GM21737 (cell line): ENCODE data around the gene AIFM1.

Experiments
- ATAC-seq: cut with Tn5 transposase; IDR thresholded peaks from one replicate; pipeline ENCODE4 v1.9.1; 2021; ENCODE audit warnings: mild to moderate bottlenecking, moderate library complexity; ENCODE audit not compliant: unreplicated experiment

The AIFM1 gene

DNA sequence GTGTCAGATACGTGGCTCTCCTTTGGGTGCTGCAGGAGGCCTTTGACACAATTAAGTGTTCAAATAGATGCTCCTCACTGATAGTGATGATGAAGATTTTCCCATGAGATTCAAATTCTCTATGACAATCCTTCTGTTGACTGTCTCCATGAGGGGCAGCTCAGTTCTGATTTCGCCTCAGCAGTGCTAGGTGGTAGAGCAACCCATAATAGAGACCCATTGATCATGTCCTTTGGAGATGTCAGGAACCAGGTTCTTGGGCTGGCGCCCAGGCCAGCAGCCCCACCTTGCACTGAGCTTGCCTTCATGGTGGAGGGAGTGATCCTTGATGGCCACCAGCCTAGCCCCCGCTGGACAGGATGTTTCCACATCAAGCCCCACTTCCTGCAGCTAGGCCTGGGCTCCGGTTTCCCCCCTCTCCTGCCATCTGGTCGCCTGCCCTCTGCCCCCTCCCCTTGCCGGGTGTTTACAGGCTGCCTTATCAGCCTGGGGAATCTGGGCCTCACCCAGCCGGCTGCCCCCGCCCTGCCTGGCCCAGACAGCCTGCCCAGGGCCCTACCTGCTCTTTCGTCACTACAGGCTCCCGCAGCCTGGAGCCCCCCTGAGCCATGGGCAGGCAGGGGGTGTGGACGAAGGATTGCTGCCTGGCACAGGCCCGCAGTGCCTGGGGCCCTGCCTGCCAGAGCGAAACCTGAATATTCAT, 68.0 kb downstream of the AIFM1 start:
- ATAC-seq, result no peak

- ATAC-seq, result no peak
Observed at GRCh38 chrX:130095249-130096030, 70.2 kb downstream of the AIFM1 start.

GRCh38 chrX:130094696-130095095, 70.9 kb downstream of the AIFM1 start:
- no peak for ATAC-seq

DNA sequence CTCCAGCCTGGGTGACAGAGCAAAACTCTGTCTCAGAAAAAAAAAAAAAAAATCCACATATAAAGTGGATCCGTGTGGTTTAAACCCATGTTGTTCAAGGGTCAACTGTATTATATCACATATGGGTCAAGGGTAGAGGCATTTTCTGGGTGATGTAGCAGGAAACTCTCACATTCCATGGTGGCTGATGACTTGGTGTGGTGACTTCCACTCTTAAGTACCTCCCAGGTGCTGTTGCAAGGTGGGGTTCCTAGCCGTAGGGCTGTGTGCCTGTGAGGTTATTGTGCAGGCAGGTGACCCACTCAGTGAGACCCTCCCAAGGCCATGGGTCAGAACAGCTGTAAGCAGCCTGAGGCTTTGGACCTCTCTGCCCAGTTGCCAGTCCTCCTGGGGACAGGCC, 72.4 kb downstream of the AIFM1 start:
- no peak for ATAC-seq

DNA sequence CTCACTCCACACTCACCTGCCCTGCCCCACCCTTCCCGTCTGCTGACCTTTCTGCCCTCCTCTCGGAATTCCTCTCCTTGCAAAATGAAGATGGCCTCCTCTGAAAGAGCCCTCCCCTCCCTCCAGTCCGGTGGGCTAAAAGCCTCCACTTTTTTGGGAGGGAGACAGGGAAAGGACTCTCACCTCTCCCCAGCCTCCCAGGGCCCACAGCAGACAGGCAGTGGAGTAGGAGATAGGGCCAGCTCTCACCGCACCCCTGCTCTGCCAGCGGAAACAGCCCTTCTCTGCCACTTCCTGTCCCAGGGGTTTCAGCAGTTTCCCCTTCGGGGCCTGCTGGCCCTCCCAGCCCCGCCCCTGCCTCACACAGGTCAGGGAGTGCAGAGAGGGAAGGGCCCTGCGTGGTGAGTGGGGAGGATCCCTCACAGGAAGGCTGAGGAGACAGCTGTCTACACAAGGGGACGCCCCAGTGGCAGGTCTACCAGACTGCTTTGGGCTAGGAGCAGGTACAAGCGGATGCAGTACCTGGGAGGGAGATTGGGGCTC, 73.6 kb downstream of the AIFM1 start:
- ATAC-seq, result peak; percentile 98

DNA sequence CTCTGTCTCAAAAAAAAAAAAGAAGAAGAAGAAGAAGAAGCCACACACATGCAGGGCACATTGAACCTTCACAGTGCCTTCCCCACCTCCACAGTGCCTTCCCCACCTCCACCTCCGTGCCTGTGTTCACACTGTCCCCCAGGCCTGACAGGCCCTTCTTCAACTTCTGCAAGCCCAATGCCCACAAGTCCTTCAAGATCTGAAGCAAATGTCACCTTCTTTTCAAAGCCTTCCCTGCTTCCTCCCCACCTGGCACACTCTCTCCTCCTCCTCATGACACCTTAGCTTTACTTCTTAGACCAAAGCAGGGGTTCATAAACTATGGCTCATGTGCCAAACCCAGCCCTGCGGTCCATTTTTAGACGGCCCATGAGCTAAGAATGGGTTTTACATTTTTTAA, 75.3 kb downstream of the AIFM1 start:
- ATAC-seq, result no peak

DNA sequence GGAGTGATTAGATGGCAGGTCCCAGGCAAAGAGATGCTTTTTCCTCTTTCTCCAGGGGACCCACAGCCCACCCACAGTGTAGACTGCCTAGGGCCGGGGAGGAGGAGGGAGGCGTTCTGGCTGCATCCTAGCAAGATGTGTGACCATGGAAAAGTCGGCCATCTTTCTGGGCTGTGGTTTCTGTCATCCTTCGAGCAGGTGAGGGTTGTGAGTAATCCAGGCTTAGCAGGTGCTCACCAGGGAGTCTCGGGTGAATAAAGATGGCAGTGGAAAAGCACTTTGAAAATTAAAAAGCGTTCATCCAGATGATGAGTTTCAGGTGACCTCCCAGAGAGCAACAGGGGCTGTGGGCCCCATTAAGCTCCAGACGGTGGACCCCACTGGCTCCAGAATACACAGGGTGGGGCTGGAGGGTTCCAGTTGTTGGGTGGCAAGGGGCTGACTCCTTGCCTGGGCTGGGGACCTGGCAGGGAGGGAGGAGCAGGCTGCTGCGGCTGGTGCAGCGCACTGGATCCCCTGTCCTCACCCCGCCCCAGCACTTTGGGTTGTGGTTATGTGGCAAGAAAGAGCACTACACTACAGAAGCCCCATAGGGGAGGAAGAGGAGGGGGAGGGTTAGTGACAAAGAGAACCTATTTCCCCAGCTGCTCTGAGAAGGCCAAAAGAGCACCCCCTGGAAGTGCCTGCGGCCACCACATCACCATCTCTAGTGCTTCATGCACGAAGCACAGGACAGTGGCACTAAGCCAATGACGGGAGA, 79.0 kb downstream of the AIFM1 start:
- peak; percentile 40 for ATAC-seq

DNA sequence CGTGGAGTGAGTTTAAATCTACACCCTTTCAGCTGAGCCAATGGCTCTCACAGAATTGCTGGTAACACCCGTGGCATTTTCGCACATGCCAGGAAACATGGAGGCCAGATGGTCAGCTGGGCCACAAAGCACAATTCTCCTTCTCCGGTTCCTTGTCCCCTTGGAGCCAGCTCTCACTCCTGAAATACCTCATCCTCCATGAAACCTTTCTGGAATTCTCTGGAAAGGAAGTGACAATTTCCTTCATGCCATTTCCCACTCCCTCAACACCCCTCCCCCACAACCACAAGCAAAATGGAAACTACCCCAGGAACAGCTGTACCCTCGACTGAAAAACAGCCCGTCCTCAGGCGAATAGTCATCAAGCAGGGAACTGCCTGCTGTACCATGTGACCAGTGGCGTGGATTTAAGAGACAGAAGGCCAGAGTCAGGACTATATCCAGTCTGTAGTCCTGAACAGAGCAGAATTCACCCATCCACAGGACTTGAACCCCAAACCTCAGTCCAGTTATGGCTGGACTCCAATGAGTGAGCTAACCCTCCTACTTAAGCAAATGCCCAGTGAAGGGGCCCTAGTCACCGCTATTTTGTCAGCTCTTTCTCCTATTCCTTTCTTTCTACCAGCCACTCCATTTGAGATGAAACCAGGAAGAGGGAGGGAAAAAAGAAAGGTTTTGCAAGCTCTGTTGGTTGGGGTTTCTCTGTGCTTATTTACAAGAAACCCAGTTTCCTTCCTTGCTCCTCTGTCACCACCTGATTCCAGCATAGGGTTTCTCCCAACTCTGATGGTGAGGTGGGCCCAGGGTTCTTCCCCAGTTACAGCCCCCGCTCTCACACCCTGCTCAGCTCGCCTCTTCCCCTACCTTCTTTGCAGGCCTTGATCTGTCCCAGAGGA, 79.8 kb downstream of the AIFM1 start:
- ATAC-seq, result no peak

GRCh38 chrX:130084631-130085237, 80.9 kb downstream of the AIFM1 start:
- ATAC-seq, result peak; percentile 40

- ATAC-seq, result no peak
Observed at GRCh38 chrX:130083656-130084382, 81.8 kb downstream of the AIFM1 start.

- ATAC-seq, result no peak
Observed at GRCh38 chrX:130083107-130083490, 82.5 kb downstream of the AIFM1 start.

- ATAC-seq, result peak; percentile 52
Observed at GRCh38 chrX:130082244-130083106, 83.2 kb downstream of the AIFM1 start.

DNA sequence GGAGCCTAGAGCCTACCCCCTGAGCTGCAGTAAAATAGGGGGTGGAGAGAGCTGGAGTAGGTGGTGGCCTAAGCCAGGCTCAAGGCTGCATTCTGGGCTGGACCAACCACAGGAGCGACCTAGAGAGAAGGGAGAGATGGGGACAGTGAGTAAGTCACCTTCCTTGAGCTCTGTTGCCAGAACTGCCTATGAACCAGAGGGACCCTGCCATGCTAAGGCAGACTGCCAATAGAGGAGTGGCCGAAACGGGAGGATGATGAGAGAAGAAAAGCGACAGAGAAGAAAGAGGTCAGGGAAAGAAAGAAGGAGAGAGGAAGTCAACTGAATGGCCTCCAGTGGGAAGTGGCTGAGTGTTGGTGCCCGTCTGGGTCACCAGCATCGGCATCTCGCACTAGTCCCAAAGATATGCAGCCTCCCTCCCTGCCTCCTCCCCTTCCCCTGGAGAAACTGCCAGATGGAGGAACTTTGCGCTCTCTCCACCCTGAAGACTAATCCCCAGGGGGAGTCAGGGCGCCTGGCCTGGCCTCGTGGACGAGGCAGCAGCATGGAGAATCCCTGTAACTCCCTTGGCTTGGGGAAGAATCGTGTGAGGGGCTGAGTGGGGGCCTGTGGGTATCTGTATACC, 84.1 kb downstream of the AIFM1 start:
- no peak for ATAC-seq

GRCh38 chrX:130080791-130081367, 84.8 kb downstream of the AIFM1 start:
- ATAC-seq, result no peak

GRCh38 chrX:130079824-130080406, 85.7 kb downstream of the AIFM1 start:
- ATAC-seq, result no peak
